Measurements from ENCODE around the gene CFAP298.
"Not testable (repeated sequence)": the region's sequence is repeated elsewhere in the genome, so short reads cannot be mapped to it uniquely, and the experiment has no call there.

CFAP298 gene

GRCh38 chr21:32612075-32612998 is at the start of gene CFAP298:
Gene CFAP298, minus strand, starts transcription at chr21:32612377. Its CDS starts 134 bp downstream, at chr21:32612243.
- DNase-seq = peak; percentile 63 to 87

GRCh38 chr21:32661026-32661782 is 49.0 kb upstream of the CFAP298 start:
- not testable (repeated sequence) for DNase-seq

GRCh38 chr21:32658524-32658923 is 46.3 kb upstream of the CFAP298 start:
- DNase-seq = no peak

- DNase-seq = peak in 1 of 2 experiments; percentile 15
Observed at GRCh38 chr21:32653326-32653901, 41.2 kb upstream of the CFAP298 start.

GRCh38 chr21:32648165-32648564 is 36.0 kb upstream of the CFAP298 start:
- no peak for DNase-seq

- DNase-seq = no peak
Observed at GRCh38 chr21:32645261-32646182, 33.3 kb upstream of the CFAP298 start.

- no peak for DNase-seq
Observed at GRCh38 chr21:32641710-32642698, 29.8 kb upstream of the CFAP298 start.

- no peak for DNase-seq
Observed at GRCh38 chr21:32626621-32627196, 14.5 kb upstream of the CFAP298 start.

- DNase-seq = not testable (repeated sequence)
Observed at GRCh38 chr21:32618218-32618617, 6.0 kb upstream of the CFAP298 start.

GRCh38 chr21:32613436-32614043 is 1.4 kb upstream of the CFAP298 start:
- no peak for DNase-seq

GRCh38 chr21:32612999-32613337 is 791 bp upstream of the CFAP298 start:
- no peak for DNase-seq

- DNase-seq = no peak
Observed at GRCh38 chr21:32611471-32611997, 643 bp downstream of the CFAP298 start.

- not testable (repeated sequence) for DNase-seq
Observed at GRCh38 chr21:32610940-32611339, 1.2 kb downstream of the CFAP298 start.

GRCh38 chr21:32608851-32609250 is 3.3 kb downstream of the CFAP298 start:
- DNase-seq = no peak

- no peak for DNase-seq
Observed at GRCh38 chr21:32605469-32605868, 6.7 kb downstream of the CFAP298 start.

GRCh38 chr21:32604464-32604863 is 7.7 kb downstream of the CFAP298 start:
- no peak for DNase-seq

- no peak for DNase-seq
Observed at GRCh38 chr21:32603131-32603530, 9.0 kb downstream of the CFAP298 start.

GRCh38 chr21:32602099-32602498 is 10.1 kb downstream of the CFAP298 start:
- no peak for DNase-seq

- DNase-seq = no peak
Observed at GRCh38 chr21:32599526-32599925, 12.7 kb downstream of the CFAP298 start.

GRCh38 chr21:32599091-32599490 is 13.1 kb downstream of the CFAP298 start:
- no peak for DNase-seq
